HepG2 (cell line): ENCODE results near the gene SYTL2. TPM values are rescaled to one million over a fixed set of nuclear protein-coding genes. Genes with fewer than 3 reads are reported as not detected.

Experiments
- AGO2 ChIP-seq: fragments of 200-400 bp; formaldehyde crosslinking; optimal IDR thresholded peaks from 2 replicates; pipeline ENCODE3; 2017; ENCODE audit warnings: mild to moderate bottlenecking, low read depth, low read length, moderate library complexity
- DDIT3 ChIP-seq: sonication (generic); formaldehyde crosslinking; IDR thresholded peaks from 2 replicates; pipeline ENCODE4 v1.4.0; 2020; ENCODE audit warnings: mild to moderate bottlenecking, missing genetic modification reagents
- DMAP1 ChIP-seq: IDR thresholded peaks from 2 replicates; pipeline ENCODE4 v1.6.1; 2016
- DR1 ChIP-seq: sonication (generic); formaldehyde crosslinking; IDR thresholded peaks from 2 replicates; pipeline ENCODE4 v1.8.0; 2021; ENCODE audit warnings: mild to moderate bottlenecking, missing genetic modification reagents, inconsistent platforms
- FUBP1 ChIP-seq: sonication (generic); formaldehyde crosslinking; IDR thresholded peaks from 2 replicates; pipeline ENCODE4 v1.5.1; 2020; ENCODE audit warnings: missing genetic modification reagents, mild to moderate bottlenecking, borderline replicate concordance
- GABPA ChIP-seq, 2 experiments: IDR thresholded peaks; 2 replicates each; pipeline ENCODE4 v1.6.1; 2011 to 2016; ENCODE audit warnings: low read depth in 2 of 2, low read length in 1 of 2, missing biosample characterization in 1 of 2, missing genetic modification characterization in 1 of 2
- HDAC6 ChIP-seq: fragments of 200-600 bp; sonication (generic); IDR thresholded peaks from 2 replicates; pipeline ENCODE4 v1.7.0; 2017; ENCODE audit warnings: mild to moderate bottlenecking, antibody characterized with exemption, low read length, low read depth
- MYPOP ChIP-seq: sonication (generic); formaldehyde crosslinking; IDR thresholded peaks from 2 replicates; pipeline ENCODE4 v1.8.1; 2023; ENCODE audit warnings: mild to moderate bottlenecking, moderate library complexity, missing genetic modification reagents
- NBN ChIP-seq: fragments of 450-650 bp; conservative IDR thresholded peaks from 2 replicates; pipeline ENCODE4 v1.6.1; 2017
- NR2F1 ChIP-seq, 2 experiments: fragments of 450-650 bp in 1 of 2; formaldehyde crosslinking in 1 of 2; IDR thresholded peaks; 2 replicates each; pipeline versions ENCODE4 v1.5.0 to v1.6.1; 2016 to 2020; ENCODE audit warnings: mild to moderate bottlenecking in 1 of 2, missing compliant biosample characterization in 1 of 2, missing genetic modification reagents in 1 of 2, moderate library complexity in 1 of 2
- PAX8 ChIP-seq: sonication (generic); formaldehyde crosslinking; IDR thresholded peaks from 2 replicates; pipeline ENCODE4 v1.8.0; 2022; ENCODE audit warnings: mild to moderate bottlenecking, missing genetic modification reagents, borderline replicate concordance
- PBX3 ChIP-seq: sonication (generic); formaldehyde crosslinking; IDR thresholded peaks from 2 replicates; pipeline ENCODE4 v1.8.1; 2023; ENCODE audit warnings: missing genetic modification reagents, inconsistent platforms, borderline replicate concordance
- YEATS4 ChIP-seq: sonication (generic); formaldehyde crosslinking; IDR thresholded peaks from 2 replicates; pipeline ENCODE4 v1.4.0; 2020; ENCODE audit warnings: missing genetic modification reagents, borderline replicate concordance
- ZMYM4 ChIP-seq: sonication (generic); formaldehyde crosslinking; IDR thresholded peaks from 2 replicates; pipeline ENCODE4 v1.8.1; 2023; ENCODE audit warnings: mild to moderate bottlenecking, missing genetic modification reagents
- ZNF292 ChIP-seq: sonication (generic); formaldehyde crosslinking; IDR thresholded peaks from 2 replicates; pipeline ENCODE4 v1.8.1; 2022; ENCODE audit warnings: mild to moderate bottlenecking, low read depth, missing genetic modification reagents, borderline replicate concordance
- ZNF343 ChIP-seq: sonication (generic); formaldehyde crosslinking; IDR thresholded peaks from 2 replicates; pipeline ENCODE4 v1.4.0; 2020; ENCODE audit warnings: mild to moderate bottlenecking, missing genetic modification reagents
- ZNF567 ChIP-seq: sonication (generic); formaldehyde crosslinking; IDR thresholded peaks from 2 replicates; pipeline ENCODE4 v1.8.1; 2023; ENCODE audit warnings: mild to moderate bottlenecking, missing genetic modification reagents, borderline replicate concordance
- ZNF569 ChIP-seq: sonication (generic); formaldehyde crosslinking; IDR thresholded peaks from 2 replicates; pipeline ENCODE4 v1.5.0; 2020; ENCODE audit warnings: mild to moderate bottlenecking, missing genetic modification reagents, moderate library complexity, borderline replicate concordance
- ZNF782 ChIP-seq: sonication (generic); formaldehyde crosslinking; IDR thresholded peaks from 2 replicates; pipeline ENCODE4 v1.4.0; 2020; ENCODE audit warnings: missing genetic modification reagents, mild to moderate bottlenecking, borderline replicate concordance
- ZNF879 ChIP-seq: sonication (generic); formaldehyde crosslinking; IDR thresholded peaks from 2 replicates; pipeline ENCODE4 v1.8.1; 2023; ENCODE audit warnings: missing genetic modification reagents
- polyA plus RNA-seq, 8 experiments: library from polyadenylated mRNA; depleted of rRNA in 3 of 8; stranded (reverse) in 7 of 8; unstranded in 1 of 8; fragments of >200 nt; fragmentation: Illumina TruSeq in 4 of 8; extraction: Trizol in 4 of 8; gene quantifications; 2 replicates each; pipeline versions ENCODE4 v1.2.1 to v1.2.3, GENCODE V29; 2011 to 2016; ENCODE audit warnings: low read depth in 4 of 8, missing spikeins in 1 of 8, mixed read lengths in 1 of 8; ENCODE audit not compliant: insufficient read depth in 1 of 8
- total RNA-seq, 5 experiments: library from RNA; depleted of rRNA; stranded (reverse); fragments of >200 nt; fragmentation: Illumina TruSeq; extraction: Trizol; gene quantifications; 2 replicates each; pipeline ENCODE4 v1.2.3, GENCODE V29; 2016; ENCODE audit warnings: low read depth in 1 of 5
- TF ChIP-seq, protein P1 (sequence below), 2 experiments: sonication (generic) in 1 of 2; formaldehyde crosslinking in 1 of 2; IDR thresholded peaks; 2 replicates each; pipeline versions ENCODE4 v1.5.1 to v1.6.1; 2011 to 2020; ENCODE audit warnings: borderline replicate concordance in 1 of 2, low read depth in 1 of 2, low read length in 1 of 2, mild to moderate bottlenecking in 1 of 2, missing genetic modification reagents in 1 of 2, moderate library complexity in 1 of 2

SYTL2 gene
- total and polyA plus RNA-seq, 2 of the 13 experiments (the other 11 are each of a cell fraction or from before 2014, with no cell fraction given) = 0.77 to 0.90 TPM

DNA sequence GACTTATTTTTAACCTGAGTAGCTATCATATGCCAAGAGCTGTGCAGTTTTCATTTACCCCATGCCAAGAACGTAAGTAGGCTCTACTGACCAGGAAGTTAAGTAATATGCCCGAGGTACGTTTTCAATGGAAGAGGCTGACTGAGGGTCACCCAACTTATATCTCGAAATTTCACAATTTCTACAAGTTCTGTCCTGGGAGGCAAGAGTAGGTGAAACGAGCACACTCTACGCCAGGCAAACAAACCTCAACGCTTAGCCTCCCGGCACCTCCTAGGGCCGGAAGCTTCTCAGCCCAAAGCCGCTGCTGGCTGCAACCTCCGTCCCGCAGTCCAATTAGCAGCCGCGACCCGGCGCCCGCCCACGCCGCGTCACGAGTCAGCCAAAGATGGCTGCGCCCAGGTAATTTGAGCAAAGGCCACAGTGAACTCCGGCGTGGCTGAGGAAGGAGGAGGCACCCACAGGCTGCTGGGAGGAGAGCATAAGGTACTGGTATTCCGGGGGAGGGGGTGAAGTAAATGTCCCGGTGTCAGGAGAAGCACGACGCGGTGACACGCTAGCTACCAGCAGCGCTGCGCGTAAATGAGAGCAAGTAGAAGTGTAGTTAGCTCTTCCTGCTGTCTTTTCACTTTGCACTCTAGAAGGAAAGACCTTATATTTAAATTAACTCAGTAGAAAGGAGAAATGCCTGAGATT lies 163.2 kb downstream of the SYTL2 start, which contains the start of gene TMEM126A (continued):
- TF ChIP-seq FUBP1 (no peak), DMAP1 (CRISPR knock-in tag) (peak; percentile 86; the same call in 1 of the 2 replicates), HDAC6 (no peak), PAX8 (CRISPR knock-in tag) (no peak), DR1 (CRISPR knock-in tag) (peak; percentile 35; the same call in 1 of the 2 replicates), NR2F1 (CRISPR knock-in tag; IDR thresholded peaks at IDR 0.05) (0 out of 4 replicates have a peak, but pooled peaks of 1 of the 2 experiments have one; percentile 10), ZMYM4 (peak; percentile 93), ZNF879 (peak; percentile 70; the same call in 1 of the 2 replicates), PBX3 (CRISPR knock-in tag) (no peak), ZNF567 (0 out of 2 replicates have a peak, but pooled peaks have one; percentile 35), AGO2 (peak; percentile 66), ZNF343 (CRISPR knock-in tag) (peak; percentile 63; the same call in 1 of the 2 replicates), DDIT3 (no peak), GABPA (IDR thresholded peaks at IDR 0.05; ENCODE audit: low read depth, low read length) (peak; percentile 69), GABPA (CRISPR knock-in tag; IDR thresholded peaks at IDR 0.05; ENCODE audit: low read depth) (peak; percentile 90), YEATS4 (peak; percentile 68), ZNF569 (no peak), NBN (no peak), ZNF292 (CRISPR knock-in tag) (0 out of 2 replicates have a peak, but pooled peaks have one; percentile 36), MYPOP (CRISPR knock-in tag) (peak; percentile 60; the same call in 1 of the 2 replicates), ZNF782 (no peak)
- TF ChIP-seq, protein P1, sequence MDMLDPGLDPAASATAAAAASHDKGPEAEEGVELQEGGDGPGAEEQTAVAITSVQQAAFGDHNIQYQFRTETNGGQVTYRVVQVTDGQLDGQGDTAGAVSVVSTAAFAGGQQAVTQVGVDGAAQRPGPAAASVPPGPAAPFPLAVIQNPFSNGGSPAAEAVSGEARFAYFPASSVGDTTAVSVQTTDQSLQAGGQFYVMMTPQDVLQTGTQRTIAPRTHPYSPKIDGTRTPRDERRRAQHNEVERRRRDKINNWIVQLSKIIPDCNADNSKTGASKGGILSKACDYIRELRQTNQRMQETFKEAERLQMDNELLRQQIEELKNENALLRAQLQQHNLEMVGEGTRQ (IDR thresholded peaks at IDR 0.05; ENCODE audit: low read depth, low read length) = no peak
- TF ChIP-seq, protein P1 (CRISPR knock-in tag; IDR thresholded peaks at IDR 0.05; ENCODE audit: borderline replicate concordance) = 0 out of 2 replicates have a peak, but pooled peaks have one; percentile 45
